Measurements from ENCODE around the gene GNL1.

DNA sequence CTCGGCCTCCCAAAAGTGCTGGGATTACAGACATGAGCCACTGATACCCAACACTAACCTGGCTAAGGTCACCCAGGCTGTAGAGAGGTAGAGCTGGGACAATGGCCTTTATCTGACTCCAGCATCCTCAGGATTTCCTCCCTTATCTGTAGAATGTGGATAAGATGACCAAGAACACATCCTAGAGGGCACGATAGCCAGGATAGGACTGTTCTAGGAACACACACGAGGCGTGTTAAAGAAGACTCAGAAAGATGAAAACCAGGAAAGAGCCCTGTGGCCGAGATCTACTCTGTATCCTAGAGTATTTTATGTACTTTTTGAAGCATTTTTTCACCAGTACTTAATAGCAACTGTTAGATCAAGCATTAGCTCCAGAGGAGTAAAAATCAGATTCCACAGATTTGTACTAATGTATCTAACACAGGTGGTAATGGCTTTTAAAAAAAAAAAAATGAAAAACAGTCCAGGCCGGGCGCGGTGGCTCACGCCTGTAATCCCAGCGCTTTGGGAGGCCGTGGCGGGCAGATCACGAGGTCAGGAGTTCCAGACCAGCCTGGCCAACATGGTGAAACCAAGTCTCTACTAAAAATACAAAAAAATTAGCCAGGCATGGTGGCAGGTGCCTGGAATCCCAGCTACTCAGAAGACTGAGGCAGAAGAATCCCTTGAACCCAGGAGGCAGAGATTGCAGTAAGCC lies 43.5 kb upstream of the GNL1 start:
- TF ChIP-seq, protein P1, sequence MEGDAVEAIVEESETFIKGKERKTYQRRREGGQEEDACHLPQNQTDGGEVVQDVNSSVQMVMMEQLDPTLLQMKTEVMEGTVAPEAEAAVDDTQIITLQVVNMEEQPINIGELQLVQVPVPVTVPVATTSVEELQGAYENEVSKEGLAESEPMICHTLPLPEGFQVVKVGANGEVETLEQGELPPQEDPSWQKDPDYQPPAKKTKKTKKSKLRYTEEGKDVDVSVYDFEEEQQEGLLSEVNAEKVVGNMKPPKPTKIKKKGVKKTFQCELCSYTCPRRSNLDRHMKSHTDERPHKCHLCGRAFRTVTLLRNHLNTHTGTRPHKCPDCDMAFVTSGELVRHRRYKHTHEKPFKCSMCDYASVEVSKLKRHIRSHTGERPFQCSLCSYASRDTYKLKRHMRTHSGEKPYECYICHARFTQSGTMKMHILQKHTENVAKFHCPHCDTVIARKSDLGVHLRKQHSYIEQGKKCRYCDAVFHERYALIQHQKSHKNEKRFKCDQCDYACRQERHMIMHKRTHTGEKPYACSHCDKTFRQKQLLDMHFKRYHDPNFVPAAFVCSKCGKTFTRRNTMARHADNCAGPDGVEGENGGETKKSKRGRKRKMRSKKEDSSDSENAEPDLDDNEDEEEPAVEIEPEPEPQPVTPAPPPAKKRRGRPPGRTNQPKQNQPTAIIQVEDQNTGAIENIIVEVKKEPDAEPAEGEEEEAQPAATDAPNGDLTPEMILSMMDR (IDR thresholded peaks at IDR 0.05; ENCODE audit: insufficient read depth, low read depth, low read length) = no peak
- no peak for TF ChIP-seq EZH2 (IDR thresholded peaks at IDR 0.05; ENCODE audit: insufficient read depth, low read length)

Data from astrocyte (in vitro differentiated cells and primary cell).